Neutrophil (primary cell): ENCODE results near the gene RFTN2.

ENCODE experiments used
- H3K27ac ChIP-seq: fragments of 200-600 bp; sonication (generic); 2 replicates; pipeline ENCODE4 v1.5.1; 2016; ENCODE audit warnings: mild to moderate bottlenecking, moderate library complexity
- H3K27me3 ChIP-seq: fragments of 200-600 bp; sonication (generic); 2 replicates; pipeline ENCODE4 v1.6.0; 2016; ENCODE audit warnings: mild to moderate bottlenecking
- H3K36me3 ChIP-seq: fragments of 200-600 bp; sonication (generic); 2 replicates; pipeline ENCODE4 v1.5.1; 2017
- H3K4me1 ChIP-seq, 2 experiments: fragments of 200-600 bp in 1 of 2; sonication (generic) in 1 of 2; 1 replicate in 1 of 2; 2 replicates in 1 of 2; pipeline versions ENCODE4 v1.5.1 to v1.6.1; 2013 to 2016; ENCODE audit warnings: low read depth in 1 of 2, low read length in 1 of 2, mild to moderate bottlenecking in 1 of 2, moderate library complexity in 1 of 2; ENCODE audit not compliant: control insufficient read depth in 1 of 2, insufficient read depth in 1 of 2
- H3K4me3 ChIP-seq, 2 experiments: fragments of 200-600 bp in 1 of 2; sonication (generic) in 1 of 2; 1 replicate in 1 of 2; 2 replicates in 1 of 2; pipeline ENCODE4 v1.5.1; 2013 to 2016; ENCODE audit warnings: low read depth in 1 of 2, low read length in 1 of 2, mild to moderate bottlenecking in 1 of 2, moderate library complexity in 1 of 2
- H3K9me3 ChIP-seq: fragments of 200-600 bp; sonication (generic); 2 replicates; pipeline ENCODE4 v1.5.1; 2016
- TF ChIP-seq, protein P1 (sequence below): fragments of 200-600 bp; sonication (generic); IDR thresholded peaks from 2 replicates; pipeline ENCODE4 v1.5.1; 2016; ENCODE audit warnings: antibody characterized with exemption

RFTN2 gene

DNA sequence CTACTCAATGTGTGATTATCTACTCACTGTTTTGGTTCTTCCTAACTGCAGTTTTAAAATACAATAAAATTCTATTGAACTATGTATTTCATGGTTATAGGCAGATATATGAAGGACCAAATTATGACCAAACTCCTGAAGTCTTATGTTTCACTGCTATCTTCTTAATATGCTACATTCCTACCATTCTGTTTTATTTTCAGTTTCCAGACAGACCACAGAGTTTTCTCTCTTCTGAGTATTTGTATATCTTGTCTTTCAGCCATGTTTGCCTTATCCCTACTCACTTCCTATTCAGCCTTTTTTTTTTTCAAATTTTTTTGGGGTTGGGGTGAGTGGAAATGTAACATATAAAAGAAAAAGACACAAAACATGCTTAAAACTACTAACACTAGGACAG, 6.3 kb downstream of the RFTN2 start:
- H3K27me3 ChIP-seq: peaks cover 7% of the 10 kb centered on the region
- H3K9me3 ChIP-seq: no peaks in the 10 kb centered on the region
- H3K4me3 ChIP-seq: no peak overlapping the region
- no peak overlapping the region for H3K27ac ChIP-seq
- no peaks in the 10 kb centered on the region for H3K4me1 ChIP-seq
- TF ChIP-seq, protein P1, sequence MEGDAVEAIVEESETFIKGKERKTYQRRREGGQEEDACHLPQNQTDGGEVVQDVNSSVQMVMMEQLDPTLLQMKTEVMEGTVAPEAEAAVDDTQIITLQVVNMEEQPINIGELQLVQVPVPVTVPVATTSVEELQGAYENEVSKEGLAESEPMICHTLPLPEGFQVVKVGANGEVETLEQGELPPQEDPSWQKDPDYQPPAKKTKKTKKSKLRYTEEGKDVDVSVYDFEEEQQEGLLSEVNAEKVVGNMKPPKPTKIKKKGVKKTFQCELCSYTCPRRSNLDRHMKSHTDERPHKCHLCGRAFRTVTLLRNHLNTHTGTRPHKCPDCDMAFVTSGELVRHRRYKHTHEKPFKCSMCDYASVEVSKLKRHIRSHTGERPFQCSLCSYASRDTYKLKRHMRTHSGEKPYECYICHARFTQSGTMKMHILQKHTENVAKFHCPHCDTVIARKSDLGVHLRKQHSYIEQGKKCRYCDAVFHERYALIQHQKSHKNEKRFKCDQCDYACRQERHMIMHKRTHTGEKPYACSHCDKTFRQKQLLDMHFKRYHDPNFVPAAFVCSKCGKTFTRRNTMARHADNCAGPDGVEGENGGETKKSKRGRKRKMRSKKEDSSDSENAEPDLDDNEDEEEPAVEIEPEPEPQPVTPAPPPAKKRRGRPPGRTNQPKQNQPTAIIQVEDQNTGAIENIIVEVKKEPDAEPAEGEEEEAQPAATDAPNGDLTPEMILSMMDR: no peak
- H3K36me3 ChIP-seq: no peaks in the 10 kb centered on the region

DNA sequence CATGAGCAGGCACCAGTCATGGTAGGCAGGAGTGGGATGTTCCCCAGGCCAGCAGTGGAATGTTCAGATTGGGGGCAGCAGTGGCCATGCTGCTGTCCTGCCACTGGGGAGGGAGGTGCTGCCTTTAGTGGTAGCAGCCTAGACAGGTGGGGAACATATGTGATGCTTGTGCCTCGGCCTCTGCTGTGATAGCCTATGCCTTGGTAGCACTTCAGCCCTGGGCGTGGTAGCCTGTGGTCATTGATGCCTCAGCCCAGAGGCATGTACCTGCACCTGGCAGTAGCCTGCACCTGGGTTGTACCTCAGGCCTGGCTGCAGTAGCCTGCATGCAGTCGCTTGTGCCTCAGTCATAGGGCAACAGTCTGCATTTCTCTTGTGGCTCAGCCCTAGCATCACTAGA, 7.1 kb downstream of the RFTN2 start:
- Histone ChIP-seq H3K27me3 (no peaks in the 10 kb centered on the region), H3K9me3 (no peaks in the 10 kb centered on the region), H3K27ac (no peak overlapping the region), H3K36me3 (no peaks in the 10 kb centered on the region), H3K4me3 (no peak overlapping the region), H3K4me1 (no peaks in the 10 kb centered on the region)
- TF ChIP-seq, protein P1: no peak

DNA sequence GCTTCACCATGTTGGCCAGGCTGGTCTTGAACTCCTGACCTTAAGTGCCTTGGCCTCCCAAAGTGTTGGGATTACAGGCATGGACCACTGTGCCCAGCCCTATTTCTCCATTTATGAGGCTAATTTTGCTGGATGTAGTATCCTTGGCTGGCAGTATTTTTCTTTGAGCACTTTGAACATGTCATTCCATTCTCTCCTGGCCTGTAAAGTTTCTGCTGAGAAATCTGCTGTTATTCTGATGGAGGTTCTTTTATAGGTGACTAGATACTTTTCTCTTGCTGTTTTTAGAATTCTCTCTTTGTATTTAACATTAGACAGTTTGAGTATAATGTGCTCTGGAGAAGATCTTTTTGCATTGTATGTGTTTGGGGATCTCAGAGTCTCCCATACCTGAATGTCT, 9.1 kb downstream of the RFTN2 start:
- no peak overlapping the region for H3K27ac ChIP-seq
- no peaks in the 10 kb centered on the region for H3K9me3 ChIP-seq
- H3K4me1 ChIP-seq: no peaks in the 10 kb centered on the region
- H3K4me3 ChIP-seq: no peak overlapping the region
- TF ChIP-seq, protein P1: no peak
- H3K36me3 ChIP-seq: no peaks in the 10 kb centered on the region
- H3K27me3 ChIP-seq: no peaks in the 10 kb centered on the region

DNA sequence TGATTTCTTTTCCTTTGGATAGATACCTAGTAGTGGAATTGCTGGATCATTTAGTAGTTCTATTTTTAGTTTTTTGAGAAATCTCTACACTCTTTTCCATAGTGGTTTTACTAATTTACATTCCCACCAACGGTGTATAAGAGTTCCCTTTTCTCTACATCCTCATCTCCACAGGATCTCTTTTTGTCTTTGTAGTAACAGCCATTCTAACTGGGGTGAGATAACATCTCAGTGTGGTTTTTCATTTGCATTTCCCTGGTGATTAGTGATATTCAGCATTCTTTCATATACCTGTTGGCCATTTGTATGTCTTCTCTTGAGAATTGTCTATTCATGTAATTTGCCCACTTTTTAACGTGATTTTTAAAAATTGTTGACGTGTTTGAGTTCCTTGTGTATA, 13.8 kb downstream of the RFTN2 start:
- Histone ChIP-seq H3K4me1 (no peaks in the 10 kb centered on the region), H3K27me3 (no peaks in the 10 kb centered on the region)
- TF ChIP-seq, protein P1: no peak

DNA sequence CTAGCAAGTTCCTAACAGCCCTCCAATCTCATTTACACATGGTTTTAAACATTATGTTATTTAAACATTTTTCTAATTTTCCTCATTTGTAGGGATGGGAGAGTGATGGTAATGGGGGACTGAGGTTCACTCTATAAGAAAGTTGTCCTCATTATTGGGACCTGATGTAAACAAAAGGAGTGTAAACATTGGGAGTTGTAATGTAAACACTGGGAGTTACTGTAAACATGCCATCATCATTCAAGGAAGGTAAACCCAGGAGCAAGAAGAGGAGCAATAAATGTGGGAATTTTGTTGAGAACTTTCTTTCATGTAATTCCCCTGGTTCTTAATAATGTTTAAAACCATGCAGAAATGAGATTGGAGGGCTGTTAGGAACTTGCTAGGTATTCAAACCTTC, 17.8 kb downstream of the RFTN2 start:
- H3K27ac ChIP-seq: no peak overlapping the region
- TF ChIP-seq, protein P1: no peak

More for the DNA sequence above, 13.8 kb downstream of the RFTN2 start:
- H3K4me3 ChIP-seq: no peak overlapping the region
- H3K27ac ChIP-seq: no peak overlapping the region
- no peaks in the 10 kb centered on the region for H3K9me3 ChIP-seq
- H3K36me3 ChIP-seq: no peaks in the 10 kb centered on the region

More for the DNA sequence above, 17.8 kb downstream of the RFTN2 start:
- Histone ChIP-seq H3K9me3 (no peaks in the 10 kb centered on the region), H3K4me1 (no peaks in the 10 kb centered on the region), H3K36me3 (no peaks in the 10 kb centered on the region), H3K27me3 (no peaks in the 10 kb centered on the region), H3K4me3 (no peak overlapping the region)
